ENCODE data around the gene NOX4.
"Not testable (repeated sequence)": the region's sequence is repeated elsewhere in the genome, so short reads cannot be mapped to it uniquely, and the experiment has no call there.

NOX4 gene

GRCh38 chr11:89458716-89459115, 32.5 kb downstream of the NOX4 start:
- DNase-seq (ENCODE audit: low spot score) (no peak), FAIRE-seq (no peak)

- DNase-seq (ENCODE audit: low spot score) (no peak), FAIRE-seq (no peak)
Observed at GRCh38 chr11:89457190-89457589, 34.0 kb downstream of the NOX4 start.

- FAIRE-seq: no peak
Observed at GRCh38 chr11:89456681-89457080, 34.5 kb downstream of the NOX4 start.

GRCh38 chr11:89452780-89453179, 38.4 kb downstream of the NOX4 start:
- DNase-seq (ENCODE audit: low spot score) (no peak), FAIRE-seq (no peak)

More at GRCh38 chr11:89456681-89457080, 34.5 kb downstream of the NOX4 start:
- DNase-seq (ENCODE audit: low spot score): no peak

- DNase-seq (ENCODE audit: low spot score): no peak
- no peak for FAIRE-seq
Observed at GRCh38 chr11:89447845-89448244, 43.3 kb downstream of the NOX4 start.

- FAIRE-seq: no peak
Observed at GRCh38 chr11:89443361-89444322, 47.5 kb downstream of the NOX4 start.

GRCh38 chr11:89442801-89443200, 48.4 kb downstream of the NOX4 start:
- DNase-seq (ENCODE audit: low spot score) (no peak), FAIRE-seq (no peak)

More at GRCh38 chr11:89443361-89444322, 47.5 kb downstream of the NOX4 start:
- no peak for DNase-seq (ENCODE audit: low spot score)

- FAIRE-seq: no peak
Observed at GRCh38 chr11:89441606-89442005, 49.6 kb downstream of the NOX4 start.

GRCh38 chr11:89437317-89437716, 53.9 kb downstream of the NOX4 start:
- FAIRE-seq (no peak), DNase-seq (ENCODE audit: low spot score) (no peak)

More at GRCh38 chr11:89441606-89442005, 49.6 kb downstream of the NOX4 start:
- DNase-seq (ENCODE audit: low spot score): no peak

- DNase-seq (ENCODE audit: low spot score) (no peak), FAIRE-seq (no peak)
Observed at GRCh38 chr11:89436071-89436470, 55.1 kb downstream of the NOX4 start.

- DNase-seq (ENCODE audit: low spot score) (no peak), FAIRE-seq (no peak)
Observed at GRCh38 chr11:89433278-89433677, 57.9 kb downstream of the NOX4 start.

- not testable (repeated sequence) for FAIRE-seq
Observed at GRCh38 chr11:89432182-89432581, 59.0 kb downstream of the NOX4 start.

GRCh38 chr11:89426501-89426900, 64.7 kb downstream of the NOX4 start:
- not testable (repeated sequence) for FAIRE-seq; DNase-seq (ENCODE audit: low spot score)

More at GRCh38 chr11:89432182-89432581, 59.0 kb downstream of the NOX4 start:
- DNase-seq (ENCODE audit: low spot score): not testable (repeated sequence)

- DNase-seq (ENCODE audit: low spot score) (no peak), FAIRE-seq (no peak)
Observed at GRCh38 chr11:89421718-89422117, 69.5 kb downstream of the NOX4 start.

GRCh38 chr11:89420981-89421380, 70.2 kb downstream of the NOX4 start:
- FAIRE-seq: no peak

GRCh38 chr11:89416961-89417360, 74.2 kb downstream of the NOX4 start:
- FAIRE-seq: no peak
- DNase-seq (ENCODE audit: low spot score): no peak

More at GRCh38 chr11:89420981-89421380, 70.2 kb downstream of the NOX4 start:
- DNase-seq (ENCODE audit: low spot score): no peak

GRCh38 chr11:89411112-89411511, 80.1 kb downstream of the NOX4 start:
- not testable (repeated sequence) for FAIRE-seq; DNase-seq (ENCODE audit: low spot score)

GRCh38 chr11:89410666-89411065, 80.5 kb downstream of the NOX4 start:
- not testable (repeated sequence) for DNase-seq (ENCODE audit: low spot score); FAIRE-seq

GRCh38 chr11:89408441-89408840, 82.7 kb downstream of the NOX4 start:
- DNase-seq (ENCODE audit: low spot score); FAIRE-seq: not testable (repeated sequence)

- DNase-seq (ENCODE audit: low spot score) (no peak), FAIRE-seq (no peak)
Observed at GRCh38 chr11:89405629-89406028, 85.5 kb downstream of the NOX4 start.

GRCh38 chr11:89391654-89392053, 99.5 kb downstream of the NOX4 start:
- not testable (repeated sequence) for DNase-seq (ENCODE audit: low spot score); FAIRE-seq

GRCh38 chr11:89387501-89387900, 103.7 kb downstream of the NOX4 start:
- FAIRE-seq; DNase-seq (ENCODE audit: low spot score): not testable (repeated sequence)

Measured in RCC 7860 (cell line).